IMR-90 (cell line): ENCODE results near the gene SRXN1. TPM values are rescaled to one million over a fixed set of nuclear protein-coding genes. Genes with fewer than 3 reads are reported as not detected.

Experiments
- ATAC-seq: fragments of 200-7000 bp; cut with Tn5 transposase; 2 replicates; pipeline ENCODE4 v1.9.1; 2020; ENCODE audit warnings: low read depth, mild to moderate bottlenecking, moderate library complexity
- BruUV-seq: library from RNA; stranded (reverse); fragments of 400-500 nt; replicated peaks from 2 replicates; lab custom pipeline; 2021; lab: Mats Ljungman, UMichigan
- CTCF ChIA-PET: fragments of 300-600 bp; formaldehyde crosslinking; extraction: SDS; loops from one replicate; lab custom pipeline; 2021; ENCODE audit warnings: antibody characterized with exemption; lab: Yijun Ruan, JAX
- POLR2A ChIA-PET: fragments of 300-600 bp; sonication (Branson Sonifier 250); formaldehyde crosslinking; loops from one replicate; lab custom pipeline; 2022; ENCODE audit warnings: antibody characterized with exemption; ENCODE audit not compliant: unreplicated experiment; lab: Charles Lee
- DNase-seq: peaks from one replicate; pipeline ENCODE4 v3.0.0; 2013
- H2AFZ ChIP-seq: replicated peaks from 2 replicates; pipeline ENCODE3; 2013; ENCODE audit warnings: low read length, mild to moderate bottlenecking; ENCODE audit not compliant: poor library complexity
- H2AK5ac ChIP-seq: 2 replicates; pipeline ENCODE4 v1.6.1; 2013; ENCODE audit warnings: low read depth, low read length, inconsistent platforms
- H2AK9ac ChIP-seq: replicated peaks from 2 replicates; pipeline ENCODE3; 2013; ENCODE audit warnings: mild to moderate bottlenecking, low read depth, low read length, moderate library complexity; ENCODE audit not compliant: poor library complexity
- H2BK120ac ChIP-seq: 2 replicates; pipeline ENCODE4 v1.6.1; 2013; ENCODE audit warnings: low read depth, low read length, inconsistent platforms
- H2BK15ac ChIP-seq: 3 replicates; pipeline ENCODE4 v1.6.1; 2013; ENCODE audit warnings: low read depth, low read length, inconsistent platforms
- H2BK20ac ChIP-seq: 2 replicates; pipeline ENCODE4 v1.6.1; 2013; ENCODE audit warnings: low read depth, mild to moderate bottlenecking, inconsistent platforms, low read length, moderate library complexity
- H2BK5ac ChIP-seq: 2 replicates; pipeline ENCODE4 v1.6.1; 2013; ENCODE audit warnings: mild to moderate bottlenecking, low read depth, low read length, inconsistent platforms; ENCODE audit not compliant: poor library complexity, severe bottlenecking
- H3K14ac ChIP-seq: replicated peaks from 2 replicates; pipeline ENCODE4 v1.6.1; 2013; ENCODE audit warnings: low read depth, low read length, inconsistent platforms
- H3K18ac ChIP-seq: 2 replicates; pipeline ENCODE4 v1.6.1; 2013; ENCODE audit warnings: low read depth, low read length, control low read depth
- H3K23ac ChIP-seq: 2 replicates; pipeline ENCODE4 v1.6.1; 2013; ENCODE audit warnings: low read depth, low read length, inconsistent platforms
- H3K27ac ChIP-seq: 2 replicates; pipeline ENCODE4 v1.5.1; 2013; ENCODE audit warnings: mild to moderate bottlenecking, control low read depth, low read length; ENCODE audit not compliant: insufficient read depth
- H3K27me3 ChIP-seq: 2 replicates; pipeline ENCODE4 v1.6.1; 2013; ENCODE audit warnings: low read length; ENCODE audit not compliant: control insufficient read depth, insufficient read depth
- H3K36me3 ChIP-seq: 2 replicates; pipeline ENCODE4 v1.6.1; 2013; ENCODE audit warnings: low read length, mixed read lengths; ENCODE audit not compliant: control insufficient read depth, insufficient read depth
- H3K4ac ChIP-seq: 2 replicates; pipeline ENCODE4 v1.6.1; 2013; ENCODE audit warnings: low read depth, low read length, inconsistent platforms
- H3K4me1 ChIP-seq: 2 replicates; pipeline ENCODE4 v1.6.1; 2013; ENCODE audit warnings: low read length, mixed read lengths; ENCODE audit not compliant: control insufficient read depth, insufficient read depth
- H3K4me2 ChIP-seq: 2 replicates; pipeline ENCODE4 v1.6.1; 2013; ENCODE audit warnings: low read depth, mild to moderate bottlenecking, control low read depth, low read length, moderate library complexity
- H3K4me3 ChIP-seq: 2 replicates; pipeline ENCODE4 v1.5.1; 2013; ENCODE audit warnings: low read depth, mild to moderate bottlenecking, control low read depth, low read length, moderate library complexity; ENCODE audit not compliant: insufficient read depth
- H3K56ac ChIP-seq: 2 replicates; pipeline ENCODE4 v1.6.1; 2013; ENCODE audit warnings: low read length, inconsistent platforms; ENCODE audit not compliant: insufficient read depth; ENCODE audit errors: extremely low read depth
- H3K79me1 ChIP-seq, 2 experiments: 2 replicates each; pipeline ENCODE4 v1.6.1; 2013; ENCODE audit warnings: low read length in 2 of 2, inconsistent platforms in 1 of 2, low read depth in 1 of 2
- H3K9ac ChIP-seq: 2 replicates; pipeline ENCODE4 v1.6.1; 2013; ENCODE audit warnings: low read depth, low read length, control low read depth
- H3K9me1 ChIP-seq: 2 replicates; pipeline ENCODE4 v1.6.1; 2013; ENCODE audit warnings: low read length, inconsistent platforms; ENCODE audit not compliant: insufficient read depth
- H3K9me3 ChIP-seq: 2 replicates; pipeline ENCODE4 v1.6.1; 2013; ENCODE audit warnings: low read length; ENCODE audit not compliant: control insufficient read depth, insufficient read depth
- H4K20me1 ChIP-seq: 2 replicates; pipeline ENCODE4 v1.6.1; 2013; ENCODE audit warnings: low read length, inconsistent platforms; ENCODE audit not compliant: insufficient read depth
- H4K5ac ChIP-seq: 2 replicates; pipeline ENCODE4 v1.6.1; 2013; ENCODE audit warnings: mild to moderate bottlenecking, low read depth, low read length, control low read depth
- H4K8ac ChIP-seq, 2 experiments: 2 replicates each; pipeline ENCODE4 v1.6.1; 2013; ENCODE audit warnings: low read depth in 2 of 2, low read length in 2 of 2, control low read depth in 1 of 2, inconsistent platforms in 1 of 2
- H4K91ac ChIP-seq: 2 replicates; pipeline ENCODE4 v1.6.1; 2013; ENCODE audit warnings: low read depth, low read length, inconsistent platforms; ENCODE audit not compliant: insufficient read depth
- CEBPB ChIP-seq: IDR thresholded peaks from 2 replicates; pipeline ENCODE4 v1.6.1; 2012; ENCODE audit warnings: low read depth, low read length, improper control_type of control experiment
- CHD1 ChIP-seq: IDR thresholded peaks from 2 replicates; pipeline ENCODE4 v1.6.1; 2012; ENCODE audit warnings: low read depth, low read length, improper control_type of control experiment
- MAFK ChIP-seq: IDR thresholded peaks from 2 replicates; pipeline ENCODE4 v1.6.1; 2012; ENCODE audit warnings: low read depth, low read length, improper control_type of control experiment
- NFE2L2 ChIP-seq: fragments of 150-350 bp; IDR thresholded peaks from 2 replicates; pipeline ENCODE4 v1.6.1; 2016; ENCODE audit warnings: low read depth, mild to moderate bottlenecking, low read length
- SMC3 ChIP-seq: fragments of 150-350 bp; IDR thresholded peaks from 2 replicates; pipeline ENCODE4 v1.6.1; 2016; ENCODE audit warnings: low read depth, mild to moderate bottlenecking, antibody characterized with exemption, low read length, moderate library complexity
- WGBS, 2 experiments: methylation state at CpG; one replicate each; pipeline versions ENCODE4 v1.1.5 to v1.1.7; 2013; ENCODE audit warnings: missing lambda C conversion rate in 2 of 2; ENCODE audit not compliant: insufficient read length in 1 of 2; ENCODE audit errors: extremely low coverage in 2 of 2; 5-methylcytosine and 5-hydroxymethylcytosine counted together
- dilution Hi-C: fragments of 300-500 bp; cut with HindIII; formaldehyde crosslinking; loops from one replicate; pipeline ENCODE4 v1.14.3; 2018; ENCODE audit warnings: low sequenced_read_pairs; ENCODE audit not compliant: unreplicated experiment
- in situ Hi-C: fragments of 300-500 bp; cut with MboI; formaldehyde crosslinking; loops from 3 replicates; pipeline ENCODE4 v1.14.3; 2019; ENCODE audit warnings: low sequenced_read_pairs, inconsistent platforms, mixed read lengths
- intact Hi-C: fragments of 100-400 bp; cut with micrococcal nuclease; formaldehyde crosslinking; loops from 2 replicates; pipeline ENCODE4 v1.10.0; 2022
- polyA plus RNA-seq, 3 experiments: library from polyadenylated mRNA; depleted of rRNA; stranded (reverse); fragments of >200 nt; gene quantifications; 2 replicates each; pipeline ENCODE4 v1.2.3, GENCODE V29; 2012; ENCODE audit warnings: low replicate concordance in 1 of 3
- total RNA-seq: library from RNA; depleted of rRNA; stranded (reverse); fragments of >200 nt; gene quantifications from 2 replicates; pipeline ENCODE4 v1.2.3, GENCODE V29; 2012
- TF ChIP-seq, protein P1 (sequence below): fragments of 150-350 bp; IDR thresholded peaks from 2 replicates; pipeline ENCODE4 v1.6.1; 2016; ENCODE audit warnings: low read depth, mild to moderate bottlenecking, low read length, moderate library complexity, borderline replicate concordance
- TF ChIP-seq, protein P2 (sequence below): fragments of 150-350 bp; IDR thresholded peaks from 2 replicates; pipeline ENCODE4 v1.6.1; 2017; ENCODE audit warnings: mild to moderate bottlenecking, antibody characterized with exemption, low read length, low read depth

Gene SRXN1
- total and polyA plus RNA-seq, 2 of the 4 experiments (the other 2 are of a cell fraction): 51.2 to 71.2 TPM

DNA sequence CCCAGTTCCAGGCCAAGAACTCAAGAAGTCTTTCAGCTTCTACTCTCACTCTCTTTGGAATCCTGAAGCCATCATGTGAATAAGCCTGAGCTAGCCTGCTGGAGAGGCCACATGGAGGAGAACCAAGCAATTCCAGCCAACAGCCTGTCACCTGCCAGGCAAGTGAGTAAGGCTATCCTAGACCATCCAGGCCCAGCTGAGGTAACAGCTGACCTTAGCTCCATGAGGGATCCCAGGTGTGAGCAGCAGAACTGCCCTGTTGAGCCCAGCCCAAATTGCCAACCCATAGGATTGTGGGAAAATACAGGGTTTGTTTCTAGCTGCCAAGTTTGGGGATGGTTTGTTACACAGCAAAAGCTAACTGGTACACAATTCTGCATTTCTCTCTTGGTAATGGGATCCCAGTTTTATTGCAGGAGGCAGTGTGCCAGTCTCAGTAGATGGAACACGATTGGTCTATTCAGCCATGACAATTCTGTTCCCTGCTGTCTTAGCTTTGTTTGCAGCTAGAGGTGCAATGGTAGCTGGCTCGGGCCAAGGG is 5.5 kb downstream of the SRXN1 start:
- Histone ChIP-seq H3K4me2 (no peak overlapping the region), H3K9ac (no peak overlapping the region), H3K18ac (no peak overlapping the region), H4K5ac (no peak overlapping the region), H3K36me3 (peaks cover 36% of the 10 kb centered on the region), H3K14ac (no peak overlapping the region), H4K8ac (no peak overlapping the region), H3K23ac (no peak overlapping the region), H3K79me1 (peaks cover 40 to 54% of the 10 kb centered on the region in 2 experiments), H2AK5ac (no peak overlapping the region), H3K56ac (no peak overlapping the region), H3K9me3 (no peaks in the 10 kb centered on the region), H2BK20ac (no peak overlapping the region), H4K91ac (no peak overlapping the region), H3K27ac (no peak overlapping the region), H3K4me1 (peaks cover 7% of the 10 kb centered on the region), H2BK120ac (no peak overlapping the region), H2AFZ (no peak overlapping the region), H3K4me3 (no peak overlapping the region), H4K20me1 (peaks cover 52% of the 10 kb centered on the region), H3K27me3 (no peaks in the 10 kb centered on the region), H3K9me1 (no peaks in the 10 kb centered on the region), H2AK9ac (no peak overlapping the region), H2BK15ac (no peak overlapping the region), H2BK5ac (no peak overlapping the region), H3K4ac (no peak overlapping the region)
- dilution Hi-C loops: no loop called here
- no peak for ATAC-seq
- intact Hi-C loops: loop anchor here (5.0 kb wide), 1 partner anchor 90 kb away; no protein-coding TSS in a partner anchor
- no peak for DNase-seq
- ChIA-PET POLR2A (no interaction called here), CTCF (interaction anchor here (1.3 kb wide), 1 partner anchor 85 kb away, joined by 3 read pairs; no protein-coding TSS in a partner anchor)
- in situ Hi-C loops: loop anchor here (5.0 kb wide), 1 partner anchor 85 kb away; no protein-coding TSS in a partner anchor
- TF ChIP-seq, protein P1, sequence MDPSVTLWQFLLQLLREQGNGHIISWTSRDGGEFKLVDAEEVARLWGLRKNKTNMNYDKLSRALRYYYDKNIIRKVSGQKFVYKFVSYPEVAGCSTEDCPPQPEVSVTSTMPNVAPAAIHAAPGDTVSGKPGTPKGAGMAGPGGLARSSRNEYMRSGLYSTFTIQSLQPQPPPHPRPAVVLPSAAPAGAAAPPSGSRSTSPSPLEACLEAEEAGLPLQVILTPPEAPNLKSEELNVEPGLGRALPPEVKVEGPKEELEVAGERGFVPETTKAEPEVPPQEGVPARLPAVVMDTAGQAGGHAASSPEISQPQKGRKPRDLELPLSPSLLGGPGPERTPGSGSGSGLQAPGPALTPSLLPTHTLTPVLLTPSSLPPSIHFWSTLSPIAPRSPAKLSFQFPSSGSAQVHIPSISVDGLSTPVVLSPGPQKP: no peak
- TF ChIP-seq MAFK (no peak), NFE2L2 (no peak), SMC3 (no peak), CEBPB (no peak), CHD1 (no peak)
- TF ChIP-seq, protein P2, sequence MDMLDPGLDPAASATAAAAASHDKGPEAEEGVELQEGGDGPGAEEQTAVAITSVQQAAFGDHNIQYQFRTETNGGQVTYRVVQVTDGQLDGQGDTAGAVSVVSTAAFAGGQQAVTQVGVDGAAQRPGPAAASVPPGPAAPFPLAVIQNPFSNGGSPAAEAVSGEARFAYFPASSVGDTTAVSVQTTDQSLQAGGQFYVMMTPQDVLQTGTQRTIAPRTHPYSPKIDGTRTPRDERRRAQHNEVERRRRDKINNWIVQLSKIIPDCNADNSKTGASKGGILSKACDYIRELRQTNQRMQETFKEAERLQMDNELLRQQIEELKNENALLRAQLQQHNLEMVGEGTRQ: no peak
- no CpG with 5 or more reads among the region's 2 CpGs for WGBS, 2 experiments
- no TSS peak for BruUV-seq
